ENCODE measurements around the gene GYPC. TPM values are rescaled to one million over a fixed set of nuclear protein-coding genes. Genes with fewer than 3 reads are reported as not detected.

The GYPC gene
- total and polyA plus RNA-seq, 4 donors, result 61.4 to 170 (median 113) TPM

DNA sequence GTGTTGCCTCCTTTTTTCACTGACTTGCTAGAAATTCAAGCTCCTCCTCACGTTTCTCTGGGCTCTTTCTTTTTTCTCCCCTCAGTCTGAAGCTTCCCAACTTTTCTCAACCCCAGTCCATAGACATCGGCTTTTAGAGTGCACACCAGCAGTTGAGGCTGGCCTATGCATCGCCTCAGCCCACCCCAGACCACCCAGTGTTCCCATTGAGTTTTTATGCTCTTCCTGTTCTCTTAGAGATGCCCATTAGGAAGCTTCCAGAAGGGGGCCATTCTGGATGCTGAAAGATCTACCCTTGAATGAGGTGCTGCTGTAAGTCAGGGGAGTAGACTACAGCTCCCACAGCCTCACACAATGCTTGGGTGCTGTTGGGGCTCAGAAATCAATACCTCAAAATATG lies 12.0 kb upstream of the GYPC start:
- ATAC-seq (ENCODE audit: insufficient read depth, low FRiP score) (no peak), DNase-seq (no peak)
- Histone ChIP-seq H3K27ac (ENCODE audit: low read depth in 1 of 2, low read length in 1 of 2) (no peak overlapping the region), H3K36me3 (ENCODE audit: control insufficient read depth in 4 of 4, insufficient read depth in 4 of 4, low read length in 4 of 4) (no peaks in the 10 kb centered on the region), H3K4me3 (no peak overlapping the region), H3K4me1 (ENCODE audit: control insufficient read depth in 5 of 5, insufficient read depth in 5 of 5, low read length in 5 of 5) (peaks cover 0 to 2% (median 0%) of the 10 kb centered on the region in 5 donors), H3K27me3 (ENCODE audit: control insufficient read depth in 3 of 3, insufficient read depth in 3 of 3, low read length in 2 of 3) (no peaks in the 10 kb centered on the region), H3K9me3 (ENCODE audit: control insufficient read depth in 4 of 4, insufficient read depth in 3 of 4, low read length in 3 of 4) (peaks cover 0 to 2% (median 0%) of the 10 kb centered on the region in 4 donors), H3K9ac (ENCODE audit: insufficient read depth in 1 of 2, low read length in 2 of 2) (no peak overlapping the region)
- TF ChIP-seq, protein P1, sequence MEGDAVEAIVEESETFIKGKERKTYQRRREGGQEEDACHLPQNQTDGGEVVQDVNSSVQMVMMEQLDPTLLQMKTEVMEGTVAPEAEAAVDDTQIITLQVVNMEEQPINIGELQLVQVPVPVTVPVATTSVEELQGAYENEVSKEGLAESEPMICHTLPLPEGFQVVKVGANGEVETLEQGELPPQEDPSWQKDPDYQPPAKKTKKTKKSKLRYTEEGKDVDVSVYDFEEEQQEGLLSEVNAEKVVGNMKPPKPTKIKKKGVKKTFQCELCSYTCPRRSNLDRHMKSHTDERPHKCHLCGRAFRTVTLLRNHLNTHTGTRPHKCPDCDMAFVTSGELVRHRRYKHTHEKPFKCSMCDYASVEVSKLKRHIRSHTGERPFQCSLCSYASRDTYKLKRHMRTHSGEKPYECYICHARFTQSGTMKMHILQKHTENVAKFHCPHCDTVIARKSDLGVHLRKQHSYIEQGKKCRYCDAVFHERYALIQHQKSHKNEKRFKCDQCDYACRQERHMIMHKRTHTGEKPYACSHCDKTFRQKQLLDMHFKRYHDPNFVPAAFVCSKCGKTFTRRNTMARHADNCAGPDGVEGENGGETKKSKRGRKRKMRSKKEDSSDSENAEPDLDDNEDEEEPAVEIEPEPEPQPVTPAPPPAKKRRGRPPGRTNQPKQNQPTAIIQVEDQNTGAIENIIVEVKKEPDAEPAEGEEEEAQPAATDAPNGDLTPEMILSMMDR (IDR thresholded peaks at IDR 0.05; ENCODE audit: control extremely low read depth, extremely low read depth), result no peak
- WGBS, 2 donors, result 88 to 93% methylated on average over 3 of the region's 3 CpGs

DNA sequence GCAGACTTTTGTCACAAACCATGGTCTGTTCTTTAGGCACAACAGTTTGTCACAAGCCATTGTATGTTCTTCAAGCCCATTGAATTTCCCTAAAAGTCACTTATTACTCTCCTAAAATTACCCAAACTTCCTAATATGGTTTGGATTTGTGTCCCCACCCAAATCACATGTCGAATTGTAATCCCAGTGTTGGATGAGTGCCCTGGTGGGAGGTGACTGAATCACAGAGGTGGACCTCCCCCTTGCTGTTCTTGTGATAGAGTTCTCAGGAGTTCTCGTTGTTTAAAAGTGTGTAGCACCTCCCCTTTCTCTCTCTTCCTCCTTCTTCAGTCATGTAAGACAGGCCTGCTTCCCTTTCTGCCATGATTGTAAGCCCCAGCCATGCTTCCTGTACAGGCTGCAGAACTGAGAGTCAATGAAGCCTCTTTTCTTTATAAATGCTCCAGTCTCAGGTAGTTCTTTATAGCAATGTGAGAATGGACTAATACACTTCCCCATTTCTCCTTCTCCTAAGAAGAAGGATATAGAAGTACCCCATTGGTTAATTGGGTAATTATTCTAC lies 11.2 kb upstream of the GYPC start:
- 19 to 43% methylated on average over 2 of the region's 2 CpGs for WGBS, 2 donors

DNA sequence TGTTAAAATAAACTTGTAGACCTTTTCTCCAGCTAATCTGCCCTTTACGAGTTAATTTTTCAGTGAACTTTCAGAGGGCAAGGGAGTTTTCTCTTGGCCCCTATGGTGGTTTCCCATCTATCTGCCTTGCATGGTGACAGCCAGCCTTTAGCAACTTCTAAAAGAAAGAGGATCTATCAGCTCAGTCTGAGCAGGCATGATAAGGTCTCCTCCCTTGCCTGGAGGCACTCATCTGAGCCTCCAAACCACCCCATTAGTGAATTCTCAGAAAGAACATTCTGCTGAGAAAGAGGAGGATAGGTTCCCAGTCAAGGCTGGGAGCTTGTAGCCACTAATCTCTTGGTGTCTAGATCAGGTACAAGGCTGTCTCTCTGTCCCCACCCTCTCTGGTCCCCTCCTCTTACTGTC lies 10.7 kb upstream of the GYPC start:
- ATAC-seq (ENCODE audit: insufficient read depth, low FRiP score) (no peak), DNase-seq (no peak)
- H3K9ac ChIP-seq (ENCODE audit: insufficient read depth in 1 of 2, low read length in 2 of 2), result no peak overlapping the region

More for the DNA sequence above, 11.2 kb upstream of the GYPC start:
- Histone ChIP-seq H3K27me3 (ENCODE audit: control insufficient read depth in 3 of 3, insufficient read depth in 3 of 3, low read length in 2 of 3) (no peaks in the 10 kb centered on the region), H3K27ac (ENCODE audit: low read depth in 1 of 2, low read length in 1 of 2) (no peak overlapping the region), H3K36me3 (ENCODE audit: control insufficient read depth in 4 of 4, insufficient read depth in 4 of 4, low read length in 4 of 4) (no peaks in the 10 kb centered on the region), H3K9me3 (ENCODE audit: control insufficient read depth in 4 of 4, insufficient read depth in 3 of 4, low read length in 3 of 4) (peaks cover 0 to 2% (median 0%) of the 10 kb centered on the region in 4 donors), H3K4me3 (no peak overlapping the region), H3K9ac (ENCODE audit: insufficient read depth in 1 of 2, low read length in 2 of 2) (no peak overlapping the region), H3K4me1 (ENCODE audit: control insufficient read depth in 5 of 5, insufficient read depth in 5 of 5, low read length in 5 of 5) (peaks cover 0 to 2% (median 0%) of the 10 kb centered on the region in 5 donors)
- TF ChIP-seq, protein P1 (IDR thresholded peaks at IDR 0.05; ENCODE audit: control extremely low read depth, extremely low read depth), result no peak
- ATAC-seq (ENCODE audit: insufficient read depth, low FRiP score) (peak; percentile 47), DNase-seq (no peak)

More for the DNA sequence above, 10.7 kb upstream of the GYPC start:
- Histone ChIP-seq H3K27me3 (ENCODE audit: control insufficient read depth in 3 of 3, insufficient read depth in 3 of 3, low read length in 2 of 3) (no peaks in the 10 kb centered on the region), H3K36me3 (ENCODE audit: control insufficient read depth in 4 of 4, insufficient read depth in 4 of 4, low read length in 4 of 4) (no peaks in the 10 kb centered on the region), H3K4me1 (ENCODE audit: control insufficient read depth in 5 of 5, insufficient read depth in 5 of 5, low read length in 5 of 5) (peaks cover 0 to 2% (median 0%) of the 10 kb centered on the region in 5 donors), H3K4me3 (no peak overlapping the region), H3K9me3 (ENCODE audit: control insufficient read depth in 4 of 4, insufficient read depth in 3 of 4, low read length in 3 of 4) (peaks cover 0 to 2% (median 0%) of the 10 kb centered on the region in 4 donors), H3K27ac (ENCODE audit: low read depth in 1 of 2, low read length in 1 of 2) (no peak overlapping the region)
- TF ChIP-seq, protein P1 (IDR thresholded peaks at IDR 0.05; ENCODE audit: control extremely low read depth, extremely low read depth), result no peak
- WGBS, 2 donors, result 92 to 100% methylated on average over 1 of the region's 1 CpG
